Nephron progenitor cell (in vitro differentiated cells): ENCODE results near the gene MAB21L1.
A peak's percentile ranks its signal among the peaks of the same experiment; 100 is the strongest.

Experiments used
- DNase-seq: peaks from one replicate; pipeline ENCODE4 v3.0.0; 2021
- H3K27ac Mint-ChIP-seq: 2 replicates; pipeline ENCODE4 v1.8.0; 2021; ENCODE audit warnings: mild to moderate bottlenecking, moderate library complexity, mixed read lengths
- H3K27me3 Mint-ChIP-seq: 2 replicates; pipeline ENCODE4 v1.8.0; 2021; ENCODE audit warnings: mild to moderate bottlenecking, low read depth, mixed read lengths; ENCODE audit not compliant: poor library complexity
- H3K36me3 Mint-ChIP-seq: 2 replicates; pipeline ENCODE4 v1.8.0; 2021; ENCODE audit warnings: low read depth, mixed read lengths
- H3K4me1 Mint-ChIP-seq: 2 replicates; pipeline ENCODE4 v1.8.0; 2021; ENCODE audit warnings: mixed read lengths
- H3K4me3 Mint-ChIP-seq: 2 replicates; pipeline ENCODE4 v1.8.0; 2021; ENCODE audit warnings: mild to moderate bottlenecking, moderate library complexity, mixed read lengths
- H3K9me3 Mint-ChIP-seq: 2 replicates; pipeline ENCODE4 v1.8.0; 2021; ENCODE audit warnings: mild to moderate bottlenecking, moderate library complexity, mixed read lengths
- CTCF ChIP-seq: fragments of 200-600 bp; sonication (generic); IDR thresholded peaks from 2 replicates; pipeline ENCODE4 v1.5.0; 2021; ENCODE audit warnings: antibody characterized with exemption

MAB21L1 gene

GRCh38 chr13:35478271-35479037 lies 2.0 kb upstream of the MAB21L1 start:
- H3K27me3 Mint-ChIP-seq = peaks cover 84% of the 10 kb centered on the region
- H3K4me3 Mint-ChIP-seq = peak overlapping the region; percentile 44
- H3K9me3 Mint-ChIP-seq = no peaks in the 10 kb centered on the region
- H3K4me1 Mint-ChIP-seq = peaks cover 40% of the 10 kb centered on the region
- no peaks in the 10 kb centered on the region for H3K36me3 Mint-ChIP-seq
- H3K27ac Mint-ChIP-seq = no peak overlapping the region
- no peak for TF ChIP-seq CTCF
- DNase-seq = peak; percentile 51

GRCh38 chr13:35477386-35477946 lies 977 bp upstream of the MAB21L1 start:
- Mint-ChIP-seq H3K27me3 (peaks cover 94% of the 10 kb centered on the region), H3K4me1 (peaks cover 40% of the 10 kb centered on the region), H3K36me3 (no peaks in the 10 kb centered on the region), H3K4me3 (no peak overlapping the region), H3K9me3 (no peaks in the 10 kb centered on the region), H3K27ac (no peak overlapping the region)
- TF ChIP-seq CTCF = no peak
- no peak for DNase-seq

GRCh38 chr13:35475212-35475959 lies 1.1 kb downstream of the MAB21L1 start:
- no peaks in the 10 kb centered on the region for H3K36me3 Mint-ChIP-seq
- H3K27me3 Mint-ChIP-seq = peaks cover 99% of the 10 kb centered on the region
- H3K4me3 Mint-ChIP-seq = peak overlapping the region; percentile 82
- peaks cover 52% of the 10 kb centered on the region for H3K4me1 Mint-ChIP-seq
- peak; percentile 63 for DNase-seq
- no peaks in the 10 kb centered on the region for H3K9me3 Mint-ChIP-seq
- no peak overlapping the region for H3K27ac Mint-ChIP-seq
- no peak for TF ChIP-seq CTCF

- H3K27me3 Mint-ChIP-seq = peaks cover 99% of the 10 kb centered on the region
- H3K36me3 Mint-ChIP-seq = no peaks in the 10 kb centered on the region
- peak; percentile 2 for DNase-seq
- peak overlapping the region; percentile 82 for H3K4me3 Mint-ChIP-seq
- no peak for TF ChIP-seq CTCF
- peaks cover 59% of the 10 kb centered on the region for H3K4me1 Mint-ChIP-seq
- no peak overlapping the region for H3K27ac Mint-ChIP-seq
- H3K9me3 Mint-ChIP-seq = no peaks in the 10 kb centered on the region
Observed at GRCh38 chr13:35474496-35475211, 1.8 kb downstream of the MAB21L1 start.

- no peak for DNase-seq
- peak overlapping the region; percentile 25 for H3K4me3 Mint-ChIP-seq
Observed at GRCh38 chr13:35473802-35474201, 2.7 kb downstream of the MAB21L1 start.

More at GRCh38 chr13:35473802-35474201, 2.7 kb downstream of the MAB21L1 start:
- Mint-ChIP-seq H3K4me1 (peaks cover 64% of the 10 kb centered on the region), H3K36me3 (no peaks in the 10 kb centered on the region), H3K27me3 (peaks cover 96% of the 10 kb centered on the region), H3K27ac (no peak overlapping the region), H3K9me3 (no peaks in the 10 kb centered on the region)
- no peak for TF ChIP-seq CTCF
